GM08714 (cell line): ENCODE data around the gene HNRNPCL2.
"Not testable (repeated sequence)": the region's sequence is repeated elsewhere in the genome, so short reads cannot be mapped to it uniquely, and the experiment has no call there.

Experiments
- H3K4me3 ChIP-seq: fragments of 200-500 bp; sonication (Bioruptor generic); 2 replicates; pipeline ENCODE4 v1.5.1; 2014; ENCODE audit warnings: mild to moderate bottlenecking, low read length, inconsistent platforms

Gene HNRNPCL2

GRCh38 chr1:13116754-13117153 lies at the start of gene HNRNPCL2:
HNRNPCL2 (minus strand) TSS chr1:13116854; CDS start chr1:13116400, 454 bp downstream.
- H3K4me3 ChIP-seq = not testable (repeated sequence)

- H3K4me3 ChIP-seq = not testable (repeated sequence)
These were observed 48.9 kb upstream of the HNRNPCL2 start, which contains the start of gene HNRNPCL4 for GRCh38 chr1:13165531-13165930. HNRNPCL4 (minus strand) TSS chr1:13165631; CDS start chr1:13165467, 164 bp downstream.

GRCh38 chr1:13155909-13156308 lies 39.3 kb upstream of the HNRNPCL2 start, which contains the start of gene PRAMEF26:
PRAMEF26 (minus strand) TSS chr1:13156009; CDS start chr1:13153095, 2,914 bp downstream.
- H3K4me3 ChIP-seq = not testable (repeated sequence)

GRCh38 chr1:13070474-13070873 lies 46.2 kb downstream of the HNRNPCL2 start, which contains the start of gene PRAMEF25:
PRAMEF25 (plus strand) TSS chr1:13070774; CDS start chr1:13073694, 2,920 bp downstream.
- H3K4me3 ChIP-seq = not testable (repeated sequence)
